Measurements from ENCODE around the gene GOSR2.
A peak's percentile ranks its signal among the peaks of the same experiment; 100 is the strongest.

Gene GOSR2

GRCh38 chr17:46922804-46923635 is at the start of gene GOSR2:
TSS of gene GOSR2 (plus strand) at chr17:46923160. CDS start at chr17:46923193, 33 bp downstream.
- peak; percentile 97 for DNase-seq
- in situ Hi-C loops (cut with MboI; ENCODE audit: low pct_unique_long_range_greater_than_20kb, low sequenced_read_pairs): no loop called here

DNA sequence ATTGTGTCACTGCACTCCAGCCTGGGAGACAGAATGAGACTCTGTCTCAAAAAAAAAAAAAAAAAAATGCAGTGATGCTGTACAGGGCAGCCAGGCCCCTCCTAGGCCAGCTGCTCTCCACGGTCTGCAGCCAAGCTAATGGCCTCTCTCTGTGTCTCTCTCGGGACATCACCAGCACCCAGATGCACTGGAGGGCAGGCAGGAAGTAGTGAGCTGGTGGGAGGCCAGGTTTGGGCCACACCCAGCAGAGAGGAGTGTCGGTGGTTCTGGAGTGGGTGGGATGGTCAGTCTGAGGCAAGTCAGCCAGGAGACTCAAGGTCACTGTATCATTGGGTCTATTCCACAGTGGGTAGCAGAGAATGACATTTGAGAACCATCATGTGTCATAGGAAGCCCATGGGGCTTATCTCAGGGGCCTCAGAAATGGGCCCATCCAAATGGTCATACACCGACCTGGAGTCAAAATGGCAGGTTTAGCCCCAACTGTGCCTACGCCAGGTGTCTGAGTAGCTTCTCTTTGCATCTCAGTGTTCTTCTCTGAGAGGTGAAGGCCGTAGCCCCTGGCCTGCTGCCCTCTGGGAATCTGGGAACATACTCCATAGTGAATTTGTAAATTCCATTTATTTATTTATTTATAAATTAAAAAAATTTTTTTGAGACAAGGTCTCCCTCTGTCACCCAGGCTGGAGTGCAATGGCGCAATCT is 48.9 kb upstream of the GOSR2 start:
- in situ Hi-C loops (cut with MboI; ENCODE audit: low pct_unique_long_range_greater_than_20kb, low sequenced_read_pairs): no loop called here
- no peak for DNase-seq

- DNase-seq: no peak
- in situ Hi-C loops (cut with MboI; ENCODE audit: low pct_unique_long_range_greater_than_20kb, low sequenced_read_pairs): no loop called here
Observed at GRCh38 chr17:46874906-46875305, 48.1 kb upstream of the GOSR2 start.

- in situ Hi-C loops (cut with MboI; ENCODE audit: low pct_unique_long_range_greater_than_20kb, low sequenced_read_pairs): no loop called here
Observed at GRCh38 chr17:46875849-46876352, 47.1 kb upstream of the GOSR2 start.

GRCh38 chr17:46876353-46876887 is 46.5 kb upstream of the GOSR2 start:
- in situ Hi-C loops (cut with MboI; ENCODE audit: low pct_unique_long_range_greater_than_20kb, low sequenced_read_pairs): no loop called here
- DNase-seq: no peak

More at GRCh38 chr17:46875849-46876352, 47.1 kb upstream of the GOSR2 start:
- no peak for DNase-seq

DNA sequence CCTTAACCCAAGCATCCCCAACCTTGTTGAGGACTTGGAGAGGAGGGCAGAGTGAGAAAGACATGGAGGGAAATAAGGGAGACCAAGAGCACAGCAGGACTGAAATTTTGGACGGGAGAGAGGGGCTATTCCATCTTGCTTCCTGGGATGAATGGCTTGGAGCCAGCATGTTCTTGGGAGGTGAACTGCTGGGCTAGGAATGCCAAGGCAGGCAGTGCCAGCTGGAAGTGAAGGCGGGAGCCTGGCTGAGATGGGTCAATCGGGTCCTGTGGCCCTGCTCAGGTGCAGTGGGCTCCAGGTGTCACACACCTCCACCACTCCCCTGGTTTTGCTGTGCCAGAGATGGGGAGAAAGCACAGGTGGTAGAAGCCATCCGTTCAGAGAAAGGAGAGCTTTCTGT is 46.0 kb upstream of the GOSR2 start:
- in situ Hi-C loops (cut with MboI; ENCODE audit: low pct_unique_long_range_greater_than_20kb, low sequenced_read_pairs): no loop called here
- no peak for DNase-seq

- DNase-seq: no peak
- in situ Hi-C loops (cut with MboI; ENCODE audit: low pct_unique_long_range_greater_than_20kb, low sequenced_read_pairs): no loop called here
Observed at GRCh38 chr17:46877466-46877865, 45.5 kb upstream of the GOSR2 start.

DNA sequence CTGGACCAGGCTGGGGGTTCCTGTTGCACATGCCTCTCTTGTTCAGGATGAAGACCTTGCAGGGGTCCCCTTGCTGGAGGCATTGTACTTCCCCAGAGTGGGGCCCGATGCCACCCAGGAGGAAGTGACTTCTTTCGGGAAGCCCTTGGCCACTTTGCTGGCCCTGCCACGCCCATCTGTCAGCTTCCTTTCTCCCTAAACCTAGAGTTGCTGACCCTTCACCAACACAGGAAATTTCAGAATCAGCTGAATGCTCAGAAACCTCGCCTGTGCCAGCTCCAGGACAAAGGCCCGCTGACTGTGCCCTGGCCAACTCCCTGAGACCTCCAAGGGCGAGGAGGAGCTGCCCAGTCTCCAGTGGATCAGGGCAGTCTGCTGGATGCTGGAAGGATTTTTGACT is 44.9 kb upstream of the GOSR2 start:
- in situ Hi-C loops (cut with MboI; ENCODE audit: low pct_unique_long_range_greater_than_20kb, low sequenced_read_pairs): no loop called here
- no peak for DNase-seq

- DNase-seq: no peak
- in situ Hi-C loops (cut with MboI; ENCODE audit: low pct_unique_long_range_greater_than_20kb, low sequenced_read_pairs): no loop called here
Observed at GRCh38 chr17:46879101-46879500, 43.9 kb upstream of the GOSR2 start.

GRCh38 chr17:46881015-46881414 is 41.9 kb upstream of the GOSR2 start:
- DNase-seq: no peak
- in situ Hi-C loops (cut with MboI; ENCODE audit: low pct_unique_long_range_greater_than_20kb, low sequenced_read_pairs): no loop called here

GRCh38 chr17:46882666-46883065 is 40.3 kb upstream of the GOSR2 start:
- in situ Hi-C loops (cut with MboI; ENCODE audit: low pct_unique_long_range_greater_than_20kb, low sequenced_read_pairs): no loop called here
- no peak for DNase-seq

DNA sequence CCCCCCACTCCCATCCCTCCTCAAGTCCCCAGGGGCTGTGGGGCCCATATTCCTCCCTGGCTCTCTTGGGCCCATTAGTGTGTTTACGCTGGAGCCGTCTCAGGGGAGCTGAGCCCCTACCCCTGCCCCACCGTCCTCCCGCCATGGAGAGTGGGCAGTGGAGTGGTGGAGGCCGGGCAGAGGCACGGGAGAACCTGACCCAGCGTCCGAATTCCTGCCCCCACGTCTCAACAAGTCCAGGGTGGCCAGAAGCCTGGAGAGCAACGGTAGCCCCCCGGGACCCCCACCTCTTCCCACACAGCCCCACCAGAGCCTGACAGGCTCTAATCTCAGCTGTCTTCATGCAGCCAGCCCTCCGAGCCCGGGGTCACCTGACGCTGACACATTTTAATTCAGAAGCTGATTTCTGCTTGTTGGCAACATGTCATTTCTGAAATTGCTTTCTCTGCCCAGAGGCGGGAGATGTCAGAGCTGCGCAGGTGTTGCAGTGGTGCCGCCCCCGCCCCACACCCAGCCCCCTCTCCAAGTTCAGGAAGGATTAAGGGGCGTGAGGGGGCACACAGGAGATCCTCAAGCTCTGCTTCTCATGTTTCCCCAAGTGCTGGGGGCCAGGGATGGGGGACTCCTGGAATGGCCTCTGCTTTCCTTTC is 39.0 kb upstream of the GOSR2 start:
- DNase-seq: no peak
- in situ Hi-C loops (cut with MboI; ENCODE audit: low pct_unique_long_range_greater_than_20kb, low sequenced_read_pairs): no loop called here

GRCh38 chr17:46884552-46884951 is 38.4 kb upstream of the GOSR2 start:
- in situ Hi-C loops (cut with MboI; ENCODE audit: low pct_unique_long_range_greater_than_20kb, low sequenced_read_pairs): no loop called here
- no peak for DNase-seq

DNA sequence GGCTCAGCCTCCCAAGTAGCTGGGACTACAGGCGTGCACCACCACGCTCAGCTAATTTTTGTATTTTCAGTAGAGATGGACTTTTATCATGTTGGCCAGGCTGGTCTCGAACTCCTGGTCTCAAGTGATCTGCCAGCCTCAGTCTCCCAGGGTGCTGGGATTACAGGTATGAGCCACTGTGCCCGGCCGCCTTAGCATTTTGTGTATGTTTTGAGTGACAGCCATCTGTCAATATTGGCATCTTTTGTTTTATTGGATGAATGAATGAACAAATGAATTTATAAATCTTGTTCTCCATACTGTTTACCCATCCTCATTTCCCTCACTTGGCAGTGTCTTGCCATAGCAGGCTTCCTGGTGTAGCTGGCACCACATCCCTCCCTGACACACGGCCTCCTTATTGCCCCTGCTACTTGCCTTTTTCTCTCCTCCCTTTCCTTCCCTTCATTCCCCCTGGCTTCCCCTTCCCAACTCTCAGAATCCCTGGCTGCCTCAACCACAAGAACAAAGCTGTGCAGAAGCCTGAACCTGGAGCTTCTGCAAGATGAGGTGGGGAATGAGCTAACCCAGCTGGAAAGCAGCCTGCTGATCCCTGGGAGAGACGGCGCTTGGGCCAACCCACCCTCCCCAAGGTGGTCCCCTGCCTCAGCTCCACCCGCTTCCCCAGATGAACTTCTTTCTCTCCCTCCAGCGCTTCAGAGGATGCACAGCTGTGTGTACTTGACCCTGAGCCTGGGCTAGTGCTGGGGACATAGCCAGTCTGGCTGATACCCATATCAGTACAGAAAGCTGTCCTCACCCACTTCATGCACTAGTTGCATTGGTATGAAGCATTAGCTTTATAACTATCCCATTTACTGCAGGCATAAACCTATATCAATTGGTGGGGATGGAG is 37.3 kb upstream of the GOSR2 start:
- in situ Hi-C loops (cut with MboI; ENCODE audit: low pct_unique_long_range_greater_than_20kb, low sequenced_read_pairs): no loop called here

DNA sequence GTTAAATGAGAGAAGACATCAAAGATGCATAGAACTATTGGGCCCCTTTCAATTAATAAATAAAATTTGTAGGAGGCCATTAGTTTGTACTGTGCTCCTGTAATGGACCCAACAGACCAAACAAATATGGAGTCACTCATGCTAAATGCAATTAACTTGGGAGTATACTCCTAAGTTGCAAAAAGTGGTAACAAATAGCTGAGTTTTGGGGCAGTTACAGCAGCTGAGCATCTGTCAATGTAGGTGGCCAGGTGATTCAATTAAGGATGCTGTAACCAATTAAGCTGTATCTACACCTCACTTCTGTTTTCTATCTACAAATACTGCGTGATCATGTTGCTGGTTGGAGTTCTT is 36.7 kb upstream of the GOSR2 start:
- DNase-seq: no peak
- in situ Hi-C loops (cut with MboI; ENCODE audit: low pct_unique_long_range_greater_than_20kb, low sequenced_read_pairs): no loop called here

More for the DNA sequence above, 37.3 kb upstream of the GOSR2 start:
- DNase-seq: no peak

- in situ Hi-C loops (cut with MboI; ENCODE audit: low pct_unique_long_range_greater_than_20kb, low sequenced_read_pairs): no loop called here
- no peak for DNase-seq
Observed at GRCh38 chr17:46887717-46888116, 35.2 kb upstream of the GOSR2 start.

DNA sequence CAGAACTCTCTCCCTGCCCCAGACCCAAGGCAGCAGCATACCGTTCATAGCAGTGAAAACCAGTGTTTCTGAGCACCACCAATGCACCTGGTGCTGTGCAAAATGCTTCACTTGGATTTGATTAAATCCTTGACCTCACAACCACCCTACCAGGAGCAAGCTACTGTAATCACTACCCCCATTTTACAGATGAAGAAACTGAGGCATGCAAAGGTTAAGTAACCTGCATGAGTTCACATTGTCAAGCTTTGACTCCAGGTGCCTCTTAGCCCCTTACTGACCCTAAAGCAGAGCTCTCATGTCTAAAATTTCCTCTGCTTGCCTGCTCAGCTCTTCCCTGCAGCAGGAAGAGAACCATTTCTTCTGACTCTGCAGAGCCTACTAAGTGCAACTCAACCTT is 34.2 kb upstream of the GOSR2 start:
- DNase-seq: no peak
- in situ Hi-C loops (cut with MboI; ENCODE audit: low pct_unique_long_range_greater_than_20kb, low sequenced_read_pairs): no loop called here

DNA sequence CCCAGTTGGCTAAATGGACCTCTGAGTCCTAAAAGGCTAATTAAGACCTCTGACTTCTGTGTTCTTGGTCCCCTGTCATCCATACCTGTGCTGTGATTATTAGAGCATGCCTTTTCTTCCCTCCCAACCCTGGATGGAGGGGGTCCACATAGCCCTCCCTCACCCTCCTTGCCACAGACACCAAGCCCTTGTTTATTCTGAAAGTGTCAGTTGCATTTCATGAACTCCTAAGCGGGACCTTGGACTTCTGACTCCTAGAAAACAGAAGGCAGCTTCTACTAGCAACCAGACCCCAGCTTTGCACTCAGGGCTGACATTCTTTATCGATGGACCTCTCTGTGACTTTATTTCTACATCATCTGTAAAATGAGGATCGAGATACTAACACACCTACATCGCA is 33.4 kb upstream of the GOSR2 start:
- in situ Hi-C loops (cut with MboI; ENCODE audit: low pct_unique_long_range_greater_than_20kb, low sequenced_read_pairs): no loop called here
- DNase-seq: no peak
